Sigmoid colon (tissue), 4 donors: Measurements from ENCODE around the gene ANGEL1.

ENCODE experiments used
- CTCF ChIP-seq, 4 experiments: fragments of 450-650 bp in 3 of 4; fragments of 200-600 bp in 1 of 4; IDR thresholded peaks; one replicate each; pipeline ENCODE4 v1.5.1; 2016 to 2019; ENCODE audit warnings: antibody characterized with exemption in 4 of 4, mild to moderate bottlenecking in 3 of 4, moderate library complexity in 2 of 4
- EP300 ChIP-seq, 4 donors: sonication (generic); formaldehyde crosslinking; IDR thresholded peaks; one replicate each; pipeline ENCODE4 v1.6.1; 2017; ENCODE audit warnings: antibody characterized with exemption in 4 of 4
- POLR2AphosphoS5 ChIP-seq, 4 donors: sonication (generic); formaldehyde crosslinking; IDR thresholded peaks; one replicate each; pipeline ENCODE4 v1.6.1; 2017; ENCODE audit warnings: antibody characterized with exemption in 4 of 4

DNA sequence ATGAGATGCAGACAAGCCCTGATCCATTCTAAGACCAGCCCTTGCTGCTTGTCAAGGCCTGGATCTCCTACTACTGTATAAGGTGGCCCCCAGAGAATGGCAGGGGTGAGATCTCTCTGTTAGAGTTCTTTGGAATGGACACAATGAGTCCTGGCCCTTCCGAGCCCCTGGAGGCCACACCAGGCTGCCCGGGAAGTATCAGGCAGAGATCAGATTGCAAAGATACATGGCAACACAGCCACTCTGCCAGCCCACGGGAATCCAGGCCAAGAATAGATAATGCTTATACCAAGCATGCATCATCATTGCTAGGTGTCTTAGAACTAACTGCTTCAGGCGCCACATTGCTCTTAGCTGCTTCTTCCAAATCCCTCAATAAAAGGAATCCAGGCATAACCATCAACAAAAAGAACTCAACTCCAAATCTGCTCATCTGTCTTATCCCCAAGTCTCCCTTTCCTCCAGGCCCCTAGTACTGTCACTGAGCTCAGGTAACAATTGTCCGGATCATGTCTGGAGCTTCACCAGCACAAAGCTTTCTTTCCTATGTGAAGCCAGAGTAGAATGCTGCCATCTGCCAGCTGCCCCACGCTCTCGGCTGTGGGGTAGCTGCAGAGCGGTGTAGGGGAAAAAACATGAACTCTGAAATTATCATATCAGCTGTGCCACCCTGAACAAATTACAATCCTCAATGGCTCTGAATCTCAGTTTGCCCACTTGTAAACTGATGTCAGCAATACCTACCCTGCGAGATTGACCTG lies 56.9 kb downstream of the ANGEL1 start:
- TF ChIP-seq CTCF (IDR thresholded peaks at IDR 0.05): no peak
- no peak for TF ChIP-seq EP300 (IDR thresholded peaks at IDR 0.05)
- TF ChIP-seq POLR2AphosphoS5 (IDR thresholded peaks at IDR 0.05): no peak
